ENCODE data around the gene UPP2.

DNA sequence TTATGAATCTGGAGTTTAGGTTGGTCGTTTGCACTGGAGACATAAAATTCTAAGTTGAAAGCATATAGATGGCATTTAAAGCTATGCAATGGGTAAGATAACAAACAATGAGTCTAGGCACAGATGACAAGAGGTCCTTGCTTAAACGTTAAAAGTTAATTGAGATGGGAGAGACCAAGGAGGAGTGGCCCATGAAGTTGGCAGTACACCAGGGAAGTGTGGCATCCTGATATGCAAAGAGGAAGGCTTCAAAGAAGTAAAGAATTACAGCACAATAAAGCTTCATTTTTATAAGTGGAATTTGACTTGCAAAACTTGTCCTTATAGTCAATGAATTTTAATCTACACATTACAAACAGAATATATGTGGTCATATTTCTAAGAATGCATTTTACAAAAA, 23.2 kb downstream of the UPP2 start:
- TF ChIP-seq, protein P1, sequence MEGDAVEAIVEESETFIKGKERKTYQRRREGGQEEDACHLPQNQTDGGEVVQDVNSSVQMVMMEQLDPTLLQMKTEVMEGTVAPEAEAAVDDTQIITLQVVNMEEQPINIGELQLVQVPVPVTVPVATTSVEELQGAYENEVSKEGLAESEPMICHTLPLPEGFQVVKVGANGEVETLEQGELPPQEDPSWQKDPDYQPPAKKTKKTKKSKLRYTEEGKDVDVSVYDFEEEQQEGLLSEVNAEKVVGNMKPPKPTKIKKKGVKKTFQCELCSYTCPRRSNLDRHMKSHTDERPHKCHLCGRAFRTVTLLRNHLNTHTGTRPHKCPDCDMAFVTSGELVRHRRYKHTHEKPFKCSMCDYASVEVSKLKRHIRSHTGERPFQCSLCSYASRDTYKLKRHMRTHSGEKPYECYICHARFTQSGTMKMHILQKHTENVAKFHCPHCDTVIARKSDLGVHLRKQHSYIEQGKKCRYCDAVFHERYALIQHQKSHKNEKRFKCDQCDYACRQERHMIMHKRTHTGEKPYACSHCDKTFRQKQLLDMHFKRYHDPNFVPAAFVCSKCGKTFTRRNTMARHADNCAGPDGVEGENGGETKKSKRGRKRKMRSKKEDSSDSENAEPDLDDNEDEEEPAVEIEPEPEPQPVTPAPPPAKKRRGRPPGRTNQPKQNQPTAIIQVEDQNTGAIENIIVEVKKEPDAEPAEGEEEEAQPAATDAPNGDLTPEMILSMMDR (IDR thresholded peaks at IDR 0.05): no peak
- no peak for TF ChIP-seq POLR2A (IDR thresholded peaks at IDR 0.05)

Measured in tibial nerve (tissue), 3 donors.